PC-9 (cell line): ENCODE measurements around the gene SCUBE2. TPM values are rescaled to one million over a fixed set of nuclear protein-coding genes. Genes with fewer than 3 reads are reported as not detected.
A peak's percentile ranks its signal among the peaks of the same experiment; 100 is the strongest.

Source experiments
- BruUV-seq: library from RNA; stranded (reverse); fragments of 400-500 nt; replicated peaks from 2 replicates; lab custom pipeline; 2021; lab: Mats Ljungman, UMichigan
- CTCF ChIA-PET: fragments of 300-600 bp; sonication (Branson Sonifier 250); formaldehyde crosslinking; loops from one replicate; lab custom pipeline; 2022; ENCODE audit warnings: antibody characterized with exemption; lab: Charles Lee
- POLR2A ChIA-PET: fragments of 300-600 bp; sonication (Branson Sonifier 250); formaldehyde crosslinking; loops from one replicate; lab custom pipeline; 2022; ENCODE audit warnings: antibody characterized with exemption; ENCODE audit not compliant: unreplicated experiment; lab: Charles Lee
- DNase-seq, 2 experiments: peaks; one replicate each; pipeline versions ENCODE4 v3.0.0 to v3.0.0-alpha.2; 2015 to 2022; ENCODE audit warnings: mixed read lengths in 1 of 2
- H2AFZ ChIP-seq: fragments of 200-600 bp; sonication (generic); 2 replicates; pipeline ENCODE4 v1.8.1; 2017; ENCODE audit warnings: antibody characterized with exemption
- H3F3A ChIP-seq: fragments of 200-600 bp; sonication (generic); 2 replicates; pipeline ENCODE4 v1.8.1; 2017; ENCODE audit warnings: antibody characterized with exemption, mild to moderate bottlenecking, low read depth; ENCODE audit not compliant: insufficient read depth
- H3K27ac ChIP-seq: fragments of 200-600 bp; sonication (generic); 2 replicates; pipeline ENCODE4 v1.6.1; 2016; ENCODE audit warnings: mixed run types
- H3K27me3 ChIP-seq: fragments of 200-600 bp; sonication (generic); 2 replicates; pipeline ENCODE4 v1.6.1; 2016; ENCODE audit warnings: low read depth, mixed run types; ENCODE audit not compliant: insufficient read depth
- H3K36me3 ChIP-seq: fragments of 200-600 bp; sonication (generic); 2 replicates; pipeline ENCODE4 v1.6.1; 2016; ENCODE audit warnings: low read depth, mixed run types
- H3K4me1 ChIP-seq: fragments of 200-600 bp; sonication (generic); replicated peaks from 2 replicates; pipeline ENCODE4 v1.6.1; 2016; ENCODE audit warnings: mixed run types; ENCODE audit not compliant: insufficient read depth
- H3K4me2 ChIP-seq: fragments of 200-600 bp; sonication (generic); 2 replicates; pipeline ENCODE4 v1.6.1; 2017; ENCODE audit warnings: mixed run types
- H3K4me3 ChIP-seq: fragments of 200-600 bp; sonication (generic); 2 replicates; pipeline ENCODE4 v1.6.1; 2016; ENCODE audit warnings: mixed run types
- H3K79me2 ChIP-seq: fragments of 200-600 bp; sonication (generic); 2 replicates; pipeline ENCODE4 v1.6.1; 2017; ENCODE audit warnings: low read depth, mixed run types
- H3K9me2 ChIP-seq: fragments of 200-600 bp; sonication (generic); 2 replicates; pipeline ENCODE4 v1.8.1; 2017; ENCODE audit warnings: mild to moderate bottlenecking; ENCODE audit not compliant: insufficient read depth
- H3K9me3 ChIP-seq: fragments of 200-600 bp; sonication (generic); 2 replicates; pipeline ENCODE4 v1.8.1; 2016; ENCODE audit warnings: low read depth; ENCODE audit not compliant: insufficient read depth
- H4K20me1 ChIP-seq: fragments of 200-600 bp; sonication (generic); 2 replicates; pipeline ENCODE4 v1.8.1; 2017; ENCODE audit not compliant: insufficient read depth
- CTCF ChIP-seq: fragments of 200-600 bp; sonication (generic); conservative IDR thresholded peaks from 2 replicates; pipeline ENCODE4 v1.6.1; 2017; ENCODE audit warnings: mixed run types, antibody characterized with exemption, mild to moderate bottlenecking, moderate library complexity
- EZH2 ChIP-seq: fragments of 200-600 bp; sonication (generic); IDR thresholded peaks from 2 replicates; pipeline ENCODE4 v1.8.0; 2017; ENCODE audit warnings: antibody characterized with exemption, low read depth
- intact Hi-C: fragments of 100-400 bp; cut with micrococcal nuclease; formaldehyde crosslinking; loops from one replicate; pipeline ENCODE4 v1.10.0; 2022; ENCODE audit not compliant: unreplicated experiment
- total RNA-seq: library from RNA; stranded (reverse); gene quantifications from 2 replicates; pipeline ENCODE4 v1.2.3, GENCODE V29; 2021

The SCUBE2 gene
- total RNA-seq, 1 experiment from 2014 or later: not detected

GRCh38 chr11:9008011-9008550, 83.3 kb downstream of the SCUBE2 start:
- no peak for TF ChIP-seq CTCF
- TF ChIP-seq EZH2: no peak
- ChIA-PET POLR2A (no interaction called here), CTCF (no interaction called here)
- Histone ChIP-seq H2AFZ (no peak overlapping the region), H3F3A (no peaks in the 10 kb centered on the region), H3K27ac (no peak overlapping the region), H3K9me3 (no peaks in the 10 kb centered on the region), H3K27me3 (peaks cover 16% of the 10 kb centered on the region), H3K4me3 (no peak overlapping the region), H4K20me1 (no peaks in the 10 kb centered on the region), H3K4me2 (no peak overlapping the region), H3K9me2 (no peaks in the 10 kb centered on the region), H3K36me3 (no peaks in the 10 kb centered on the region), H3K79me2 (no peaks in the 10 kb centered on the region), H3K4me1 (no peaks in the 10 kb centered on the region)
- BruUV-seq: no TSS peak
- DNase-seq: no peak
- intact Hi-C loops: no loop called here

- no peaks in the 10 kb centered on the region for H3K9me3 ChIP-seq
- no peak overlapping the region for H3K4me3 ChIP-seq
- H3K36me3 ChIP-seq: no peaks in the 10 kb centered on the region
- H3F3A ChIP-seq: no peaks in the 10 kb centered on the region
- no peaks in the 10 kb centered on the region for H3K4me1 ChIP-seq
- TF ChIP-seq EZH2: no peak
- TF ChIP-seq CTCF: no peak
- H3K9me2 ChIP-seq: no peaks in the 10 kb centered on the region
- intact Hi-C loops: no loop called here
- DNase-seq: no peak
- no peak overlapping the region for H2AFZ ChIP-seq
- BruUV-seq: no TSS peak
- POLR2A ChIA-PET: no interaction called here
- peaks cover 20% of the 10 kb centered on the region for H3K27me3 ChIP-seq
- no peak overlapping the region for H3K4me2 ChIP-seq
- CTCF ChIA-PET: interaction anchor here (0.7 kb wide), 1 partner anchor 12 kb away, joined by 4 read pairs; no protein-coding TSS in a partner anchor
- no peaks in the 10 kb centered on the region for H4K20me1 ChIP-seq
- no peak overlapping the region for H3K27ac ChIP-seq
- H3K79me2 ChIP-seq: no peaks in the 10 kb centered on the region
These were observed 86.3 kb downstream of the SCUBE2 start for GRCh38 chr11:9005087-9005486.

- Histone ChIP-seq H3K79me2 (no peaks in the 10 kb centered on the region), H4K20me1 (no peaks in the 10 kb centered on the region), H2AFZ (no peak overlapping the region), H3K27ac (no peak overlapping the region), H3K27me3 (peaks cover 20% of the 10 kb centered on the region), H3K4me2 (peak overlapping the region; percentile 64; the same call in 1 of the 2 replicates), H3F3A (no peaks in the 10 kb centered on the region), H3K9me3 (no peaks in the 10 kb centered on the region), H3K4me1 (no peaks in the 10 kb centered on the region), H3K9me2 (no peaks in the 10 kb centered on the region), H3K4me3 (no peak overlapping the region), H3K36me3 (no peaks in the 10 kb centered on the region)
- CTCF ChIA-PET: no interaction called here
- POLR2A ChIA-PET: no interaction called here
- no TSS peak for BruUV-seq
- TF ChIP-seq EZH2: no peak
- no peak for TF ChIP-seq CTCF
- intact Hi-C loops: no loop called here
- no peak for DNase-seq
These were observed 87.0 kb downstream of the SCUBE2 start for GRCh38 chr11:9004183-9004926.
